Mesenchymal stem cell (in vitro differentiated cells and primary cell): Measurements from ENCODE around the gene OLIG3.

ENCODE experiments used
- DNase-seq: peaks from one replicate; pipeline ENCODE4 v3.0.0-alpha.2; 2013
- H2AFZ ChIP-seq: one replicate; pipeline ENCODE4 v1.6.1; 2013; ENCODE audit warnings: low read depth, mild to moderate bottlenecking, control low read depth, inconsistent platforms, low read length, moderate library complexity
- H2AK5ac ChIP-seq: 2 replicates; pipeline ENCODE4 v1.6.1; 2013; ENCODE audit warnings: low read length, moderate library complexity, mild to moderate bottlenecking, inconsistent platforms; ENCODE audit not compliant: severe bottlenecking
- H2BK120ac ChIP-seq: one replicate; pipeline ENCODE4 v1.6.1; 2013; ENCODE audit warnings: low read depth, mild to moderate bottlenecking, inconsistent platforms, low read length, moderate library complexity
- H2BK12ac ChIP-seq, 2 experiments: one replicate each; pipeline ENCODE4 v1.6.1; 2013; ENCODE audit warnings: inconsistent platforms in 2 of 2, low read length in 2 of 2, mild to moderate bottlenecking in 2 of 2, moderate library complexity in 2 of 2, control low read depth in 1 of 2
- H2BK15ac ChIP-seq: one replicate; pipeline ENCODE4 v1.6.1; 2013; ENCODE audit warnings: mild to moderate bottlenecking, low read depth, inconsistent platforms; ENCODE audit not compliant: poor library complexity, severe bottlenecking
- H2BK5ac ChIP-seq: 2 replicates; pipeline ENCODE4 v1.6.1; 2013; ENCODE audit warnings: low read depth, mild to moderate bottlenecking, low read length, control low read depth, inconsistent platforms; ENCODE audit not compliant: poor library complexity, severe bottlenecking
- H3K14ac ChIP-seq, 2 experiments: one replicate each; pipeline ENCODE4 v1.6.1; 2013; ENCODE audit warnings: inconsistent platforms in 2 of 2, low read length in 2 of 2, control low read depth in 1 of 2, mild to moderate bottlenecking in 1 of 2, moderate library complexity in 1 of 2
- H3K18ac ChIP-seq, 2 experiments: one replicate each; pipeline ENCODE4 v1.6.1; 2013; ENCODE audit warnings: inconsistent platforms in 2 of 2, low read length in 2 of 2, control low read depth in 1 of 2, low read depth in 1 of 2, mild to moderate bottlenecking in 1 of 2
- H3K23ac ChIP-seq, 2 experiments: one replicate each; pipeline ENCODE4 v1.6.1; 2013; ENCODE audit warnings: inconsistent platforms in 2 of 2, low read length in 2 of 2, mild to moderate bottlenecking in 2 of 2, moderate library complexity in 2 of 2, control low read depth in 1 of 2
- H3K27ac ChIP-seq: 2 replicates; pipeline ENCODE4 v1.5.1; 2013; ENCODE audit warnings: mild to moderate bottlenecking, moderate library complexity, low read length, control low read depth, inconsistent platforms; ENCODE audit not compliant: poor library complexity, severe bottlenecking
- H3K27me3 ChIP-seq, 2 experiments: 2 replicates each; pipeline versions ENCODE4 v1.6.1 to v1.7.0; 2013; ENCODE audit warnings: low read length in 2 of 2, mild to moderate bottlenecking in 2 of 2, moderate library complexity in 2 of 2, control low read depth in 1 of 2, inconsistent platforms in 1 of 2; ENCODE audit not compliant: control insufficient read depth in 1 of 2, insufficient read depth in 1 of 2
- H3K36me3 ChIP-seq, 2 experiments: 2 replicates each; pipeline versions ENCODE4 v1.6.1 to v1.7.0; 2013; ENCODE audit warnings: low read length in 2 of 2, control low read depth in 1 of 2, inconsistent platforms in 1 of 2, low read depth in 1 of 2, mild to moderate bottlenecking in 1 of 2; ENCODE audit not compliant: insufficient read depth in 2 of 2, control insufficient read depth in 1 of 2
- H3K4ac ChIP-seq, 2 experiments: one replicate each; pipeline ENCODE4 v1.6.1; 2013; ENCODE audit warnings: inconsistent platforms in 2 of 2, low read length in 2 of 2, mild to moderate bottlenecking in 2 of 2, moderate library complexity in 2 of 2, control low read depth in 1 of 2, low read depth in 1 of 2
- H3K4me1 ChIP-seq: 2 replicates; pipeline ENCODE4 v1.6.1; 2013; ENCODE audit warnings: low read depth, low read length, control low read depth; ENCODE audit not compliant: control insufficient read depth, insufficient read depth
- H3K4me2 ChIP-seq: 2 replicates; pipeline ENCODE4 v1.6.1; 2013; ENCODE audit warnings: low read length, mild to moderate bottlenecking, inconsistent platforms; ENCODE audit not compliant: poor library complexity, severe bottlenecking
- H3K4me3 ChIP-seq, 2 experiments: 2 replicates each; pipeline versions ENCODE4 v1.5.1 to v1.7.0; 2013; ENCODE audit warnings: low read length in 2 of 2, mild to moderate bottlenecking in 2 of 2, control low read depth in 1 of 2, low read depth in 1 of 2; ENCODE audit not compliant: insufficient read depth in 1 of 2
- H3K79me1 ChIP-seq: replicated peaks from 2 replicates; pipeline ENCODE4 v1.6.1; 2013; ENCODE audit warnings: mild to moderate bottlenecking, control low read depth, low read length, inconsistent platforms; ENCODE audit not compliant: poor library complexity, severe bottlenecking
- H3K9ac ChIP-seq: 2 replicates; pipeline ENCODE4 v1.7.0; 2013; ENCODE audit warnings: mild to moderate bottlenecking, low read length, moderate library complexity
- H3K9me3 ChIP-seq: 2 replicates; pipeline ENCODE4 v1.7.0; 2013; ENCODE audit warnings: mild to moderate bottlenecking, low read length; ENCODE audit not compliant: control insufficient read depth
- H4K8ac ChIP-seq: one replicate; pipeline ENCODE4 v1.6.1; 2013; ENCODE audit warnings: inconsistent platforms, mild to moderate bottlenecking, low read length, moderate library complexity
- H4K91ac ChIP-seq: one replicate; pipeline ENCODE4 v1.6.1; 2013; ENCODE audit warnings: mild to moderate bottlenecking, low read length, inconsistent platforms
- WGBS: methylation state at CpG from one replicate; pipeline ENCODE4 v1.1.7; 2013; ENCODE audit warnings: mixed read lengths; 5-methylcytosine and 5-hydroxymethylcytosine counted together

Gene OLIG3

DNA sequence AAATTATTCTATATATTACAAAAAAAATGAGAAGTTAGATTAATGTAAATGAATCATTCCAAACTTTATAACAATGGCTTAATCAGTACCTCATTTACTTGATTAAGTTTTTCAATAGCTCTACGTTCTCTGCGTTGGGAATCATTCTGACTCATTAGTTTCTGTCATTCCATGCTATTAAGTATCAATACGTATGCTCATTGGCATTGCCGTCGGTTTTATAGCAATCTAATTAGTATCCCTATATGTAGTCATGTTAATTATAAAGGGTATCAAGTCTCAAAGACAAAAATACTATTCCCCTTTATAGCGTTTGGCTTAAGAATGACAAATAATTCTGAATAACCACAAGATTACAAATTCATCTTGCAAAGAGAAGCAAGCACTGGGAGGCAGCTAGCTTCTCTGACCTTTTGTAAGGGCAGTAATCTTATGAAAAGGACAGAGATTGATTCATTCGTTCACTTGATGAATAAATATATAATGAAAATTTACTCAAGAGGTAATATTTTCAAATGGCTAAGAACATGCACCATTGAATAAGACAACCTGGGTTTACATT is 41.8 kb downstream of the OLIG3 start:
- H2BK5ac ChIP-seq, result no peak overlapping the region

DNA sequence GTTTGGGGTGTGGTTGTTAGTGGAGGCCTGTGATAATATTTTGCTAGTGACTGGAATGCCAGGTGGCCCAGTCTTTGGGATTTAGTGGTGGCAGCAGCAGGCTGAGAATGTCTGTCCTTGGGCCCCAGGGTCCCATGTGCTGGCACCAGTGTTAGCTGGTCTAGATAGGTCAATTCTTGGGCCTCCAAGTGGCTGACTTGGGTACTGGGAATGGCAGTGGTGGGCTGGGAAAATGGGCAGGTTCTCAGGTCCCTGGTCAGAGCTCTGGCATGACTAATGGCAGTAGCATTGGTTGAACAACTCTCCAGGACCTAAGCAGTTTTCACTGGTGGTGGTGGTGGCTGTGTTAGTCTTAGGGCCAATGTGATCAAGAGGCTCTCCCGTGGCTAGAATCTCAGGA is 50.3 kb downstream of the OLIG3 start:
- Histone ChIP-seq H3K18ac (no peak overlapping the region), H3K4me3 (no peak overlapping the region), H3K9ac (no peak overlapping the region), H3K4me2 (no peak overlapping the region), H3K79me1 (no peaks in the 10 kb centered on the region), H3K4ac (no peak overlapping the region), H3K14ac (no peak overlapping the region), H3K4me1 (no peaks in the 10 kb centered on the region), H2BK120ac (no peak overlapping the region), H2BK12ac (no peak overlapping the region), H4K8ac (no peak overlapping the region), H3K27ac (no peak overlapping the region), H3K23ac (no peak overlapping the region), H2BK5ac (no peak overlapping the region), H2AFZ (no peak overlapping the region), H3K27me3 (no peaks in the 10 kb centered on the region), H3K9me3 (no peaks in the 10 kb centered on the region), H3K36me3 (no peaks in the 10 kb centered on the region), H4K91ac (no peak overlapping the region), H2BK15ac (no peak overlapping the region), H2AK5ac (no peak overlapping the region)
- DNase-seq, result no peak
- 0% methylated on average over 1 of the region's 1 CpG for WGBS

More for the DNA sequence above, 41.8 kb downstream of the OLIG3 start:
- no peak overlapping the region for H2AFZ ChIP-seq
- no peak overlapping the region for H3K4me3 ChIP-seq
- no peak overlapping the region for H4K8ac ChIP-seq
- H3K9ac ChIP-seq, result no peak overlapping the region
- H3K14ac ChIP-seq, result no peak overlapping the region
- no peak overlapping the region for H2BK120ac ChIP-seq
- H3K27ac ChIP-seq, result no peak overlapping the region
- no peak overlapping the region for H3K23ac ChIP-seq
- H3K36me3 ChIP-seq, result no peaks in the 10 kb centered on the region
- H3K4me1 ChIP-seq, result no peaks in the 10 kb centered on the region
- no peak overlapping the region for H2AK5ac ChIP-seq
- 100% methylated on average over 2 of the region's 7 CpGs for WGBS
- no peaks in the 10 kb centered on the region for H3K79me1 ChIP-seq
- no peaks in the 10 kb centered on the region for H3K27me3 ChIP-seq
- H3K4ac ChIP-seq, result no peak overlapping the region
- H2BK12ac ChIP-seq, result no peak overlapping the region
- no peak overlapping the region for H3K4me2 ChIP-seq
- H3K9me3 ChIP-seq, result no peaks in the 10 kb centered on the region
- H3K18ac ChIP-seq, result no peak overlapping the region
- H2BK15ac ChIP-seq, result no peak overlapping the region
- no peak overlapping the region for H4K91ac ChIP-seq
- no peak for DNase-seq
